SJSA1 (cell line): ENCODE data around the gene WRAP73. TPM values are rescaled to one million over a fixed set of nuclear protein-coding genes. Genes with fewer than 3 reads are reported as not detected.

Experiments used
- DNase-seq, 2 experiments: peaks; one replicate each; pipeline ENCODE4 v3.0.0-alpha.2; 2015 to 2020; ENCODE audit warnings: low spot score in 2 of 2, low read depth in 1 of 2
- H3K27ac ChIP-seq: fragments of 250-450 bp; sonication (Bioruptor Pico); 2 replicates; pipeline ENCODE4 v1.5.1; 2020; ENCODE audit warnings: mild to moderate bottlenecking, moderate library complexity
- H3K27me3 ChIP-seq: fragments of 250-450 bp; sonication (Bioruptor Pico); replicated peaks from 2 replicates; pipeline ENCODE4 v1.5.1; 2020; ENCODE audit warnings: mild to moderate bottlenecking, moderate library complexity
- H3K36me3 ChIP-seq: fragments of 250-450 bp; sonication (Bioruptor Pico); 2 replicates; pipeline ENCODE4 v1.5.1; 2020; ENCODE audit warnings: mild to moderate bottlenecking
- H3K4me1 ChIP-seq: fragments of 250-450 bp; sonication (Bioruptor Pico); replicated peaks from 2 replicates; pipeline ENCODE4 v1.6.1; 2021; ENCODE audit warnings: mild to moderate bottlenecking
- H3K4me3 ChIP-seq: fragments of 250-450 bp; sonication (Bioruptor Pico); 2 replicates; pipeline ENCODE4 v1.5.1; 2020; ENCODE audit warnings: mild to moderate bottlenecking
- H3K9me3 ChIP-seq: fragments of 250-450 bp; sonication (Bioruptor Pico); replicated peaks from 2 replicates; pipeline ENCODE4 v1.5.1; 2020; ENCODE audit warnings: mild to moderate bottlenecking
- total RNA-seq: library from RNA; depleted of rRNA; stranded (reverse); fragments of >200 nt; shearing (Covaris generic); gene quantifications from 2 replicates; pipeline ENCODE4 v1.2.3, GENCODE V29; 2014

The WRAP73 gene
- total RNA-seq, 1 experiment from 2014 or later, result 23.7 TPM

DNA sequence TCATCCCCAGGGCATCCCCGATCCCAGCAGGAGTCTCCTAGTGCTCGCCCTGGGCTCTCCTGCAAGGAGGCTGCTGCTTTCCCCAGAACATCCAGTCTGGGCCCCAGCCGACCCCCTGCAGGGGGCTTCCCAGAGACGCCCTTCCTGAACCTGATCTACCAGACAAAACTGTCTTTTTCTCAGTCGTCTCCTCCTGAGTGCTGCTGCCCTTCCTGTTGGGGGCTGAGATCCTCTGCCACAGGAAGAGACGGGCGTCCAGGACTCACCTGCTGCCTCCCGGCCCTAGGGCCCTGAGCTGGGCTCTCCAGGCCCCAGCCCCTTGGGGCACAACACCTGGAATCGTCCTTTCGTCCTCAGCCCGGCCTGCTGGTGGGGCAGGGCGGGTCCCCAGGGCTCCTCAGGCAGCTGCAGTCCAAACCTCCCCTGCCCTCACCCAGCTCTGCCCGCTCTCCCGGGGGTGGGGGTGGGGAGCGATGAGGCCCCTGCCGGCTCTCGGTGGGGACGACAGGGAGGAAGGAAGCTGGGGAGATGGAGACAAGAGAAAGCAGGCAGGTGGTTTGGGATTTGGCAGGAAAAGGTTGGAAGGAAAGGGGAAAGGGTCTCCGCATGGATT is 39.3 kb upstream of the WRAP73 start:
- H3K4me3 ChIP-seq, result no peak overlapping the region
- H3K27me3 ChIP-seq, result no peaks in the 10 kb centered on the region
- H3K36me3 ChIP-seq, result no peaks in the 10 kb centered on the region
- H3K4me1 ChIP-seq, result no peaks in the 10 kb centered on the region
- H3K9me3 ChIP-seq, result no peaks in the 10 kb centered on the region
- no peak overlapping the region for H3K27ac ChIP-seq
- DNase-seq, result no peak

DNA sequence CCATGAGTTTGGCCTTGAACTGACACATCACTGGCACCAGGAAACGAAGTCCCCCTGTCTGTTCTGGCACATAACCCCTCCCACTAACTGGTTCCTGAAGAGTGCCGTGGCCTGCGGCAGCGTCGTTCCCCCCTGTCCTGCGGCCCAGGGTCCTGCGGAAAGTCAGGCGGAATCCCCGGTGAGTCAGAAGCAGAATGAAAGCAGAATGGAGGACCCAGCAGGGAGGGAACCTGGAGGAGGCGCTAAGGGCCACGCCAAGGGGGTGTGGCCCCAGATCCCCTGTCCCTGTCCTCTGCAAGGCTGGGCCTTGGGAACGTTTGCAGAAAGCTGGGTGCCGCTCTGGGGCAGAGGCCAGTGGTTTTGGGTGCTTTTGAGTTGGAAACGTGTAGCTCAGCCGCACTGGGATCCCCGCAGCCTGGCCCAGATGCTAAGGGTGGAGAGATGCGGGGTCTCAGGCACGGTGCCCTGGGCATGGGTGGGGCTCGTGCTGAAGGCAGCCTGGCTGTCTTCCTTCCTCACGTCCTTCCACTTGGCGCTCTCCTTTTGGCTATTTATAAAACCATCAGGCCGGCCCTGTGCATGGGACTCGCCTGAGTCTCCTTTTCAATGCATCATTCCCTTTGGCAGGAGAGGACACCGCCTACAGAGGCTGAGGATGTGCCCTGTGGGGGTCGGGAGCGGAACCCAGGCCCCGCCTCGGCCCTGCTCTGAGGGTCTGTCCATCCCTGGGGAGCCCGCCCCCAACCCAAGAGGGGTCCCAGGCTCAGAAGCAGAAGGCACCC is 38.6 kb upstream of the WRAP73 start:
- Histone ChIP-seq H3K4me1 (no peaks in the 10 kb centered on the region), H3K27me3 (no peaks in the 10 kb centered on the region), H3K4me3 (no peak overlapping the region), H3K27ac (no peak overlapping the region), H3K36me3 (no peaks in the 10 kb centered on the region), H3K9me3 (no peaks in the 10 kb centered on the region)
- no peak for DNase-seq

DNA sequence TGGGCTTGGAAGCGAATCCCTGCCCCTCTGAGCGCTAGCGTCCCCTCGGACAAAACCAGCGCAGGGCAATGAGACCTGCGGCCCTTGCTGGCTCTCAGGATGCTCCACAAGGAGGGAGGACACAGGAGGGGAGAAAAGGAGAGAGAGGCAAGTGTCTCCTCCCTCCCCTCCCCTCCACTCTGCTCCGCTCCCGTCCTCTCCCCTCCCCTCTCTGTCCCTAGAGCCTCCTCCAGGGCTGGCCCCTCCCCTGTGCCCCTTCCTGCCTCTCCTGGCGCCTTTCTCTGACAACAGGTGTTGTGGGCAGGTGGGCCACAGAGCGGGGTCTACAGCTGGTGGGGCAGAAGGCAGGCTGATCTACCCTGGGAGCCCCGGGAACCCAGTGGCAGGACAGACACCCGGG is 37.6 kb upstream of the WRAP73 start:
- H3K36me3 ChIP-seq, result no peaks in the 10 kb centered on the region
- H3K27me3 ChIP-seq, result no peaks in the 10 kb centered on the region
- H3K9me3 ChIP-seq, result no peaks in the 10 kb centered on the region
- no peak for DNase-seq
- no peaks in the 10 kb centered on the region for H3K4me1 ChIP-seq
- H3K27ac ChIP-seq, result no peak overlapping the region
- H3K4me3 ChIP-seq, result no peak overlapping the region

GRCh38 chr1:3685906-3686305 is 36.0 kb upstream of the WRAP73 start:
- H3K36me3 ChIP-seq, result no peaks in the 10 kb centered on the region
- no peak overlapping the region for H3K4me3 ChIP-seq
- no peaks in the 10 kb centered on the region for H3K4me1 ChIP-seq
- no peak for DNase-seq
- no peak overlapping the region for H3K27ac ChIP-seq
- no peaks in the 10 kb centered on the region for H3K9me3 ChIP-seq
- H3K27me3 ChIP-seq, result no peaks in the 10 kb centered on the region

DNA sequence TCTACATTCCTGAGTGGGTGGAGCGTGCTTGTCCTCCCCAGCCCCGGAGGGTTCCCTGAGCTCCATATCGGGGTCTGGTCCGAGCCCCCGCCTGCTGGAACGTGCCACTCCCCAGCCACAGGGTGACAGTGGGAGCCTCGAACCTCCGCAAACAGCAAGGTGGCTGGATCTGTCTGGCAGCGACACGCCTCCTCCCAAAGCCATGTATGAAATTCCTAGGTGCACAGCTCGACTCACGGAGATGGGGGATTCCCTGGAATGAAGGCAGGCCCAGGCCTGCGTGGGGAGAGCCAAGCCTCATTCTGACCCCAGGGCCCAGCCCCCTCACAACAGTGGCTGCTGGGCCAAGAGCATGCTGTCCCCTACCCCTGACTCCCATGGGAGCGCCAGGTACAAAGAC is 35.3 kb upstream of the WRAP73 start:
- Histone ChIP-seq H3K4me3 (no peak overlapping the region), H3K4me1 (no peaks in the 10 kb centered on the region), H3K27ac (no peak overlapping the region), H3K36me3 (no peaks in the 10 kb centered on the region), H3K27me3 (no peaks in the 10 kb centered on the region), H3K9me3 (no peaks in the 10 kb centered on the region)
- no peak for DNase-seq

DNA sequence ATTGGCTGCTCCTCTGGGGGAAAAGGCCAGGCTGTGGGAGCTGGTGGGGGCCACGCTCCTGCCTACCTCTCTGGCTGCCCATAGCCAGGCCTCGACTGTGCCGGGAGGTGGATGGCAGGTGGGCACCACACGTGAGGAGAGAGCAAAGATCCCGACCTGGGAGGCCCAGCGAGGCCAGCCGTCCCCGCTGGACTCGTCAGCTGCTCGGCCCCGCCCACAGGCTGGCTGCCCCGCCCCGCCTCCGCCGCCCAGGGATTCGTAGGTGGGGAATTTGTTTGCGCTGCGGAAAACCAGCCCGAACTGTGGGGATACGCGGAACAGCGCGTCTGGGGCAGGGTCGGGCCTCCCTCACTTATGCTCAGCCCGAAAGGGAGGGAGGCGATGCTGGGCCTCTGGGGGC is 34.1 kb upstream of the WRAP73 start:
- Histone ChIP-seq H3K36me3 (no peaks in the 10 kb centered on the region), H3K27ac (no peak overlapping the region), H3K4me1 (no peaks in the 10 kb centered on the region), H3K4me3 (no peak overlapping the region), H3K27me3 (no peaks in the 10 kb centered on the region), H3K9me3 (no peaks in the 10 kb centered on the region)
- DNase-seq, result no peak

GRCh38 chr1:3683197-3683596 is 33.3 kb upstream of the WRAP73 start:
- Histone ChIP-seq H3K4me1 (no peaks in the 10 kb centered on the region), H3K4me3 (no peak overlapping the region), H3K9me3 (no peaks in the 10 kb centered on the region), H3K27me3 (no peaks in the 10 kb centered on the region), H3K27ac (no peak overlapping the region), H3K36me3 (no peaks in the 10 kb centered on the region)
- DNase-seq, result no peak

- Histone ChIP-seq H3K27me3 (no peaks in the 10 kb centered on the region), H3K9me3 (no peaks in the 10 kb centered on the region), H3K4me3 (no peak overlapping the region), H3K27ac (no peak overlapping the region), H3K4me1 (no peaks in the 10 kb centered on the region), H3K36me3 (no peaks in the 10 kb centered on the region)
- DNase-seq, result no peak
Measured at GRCh38 chr1:3681898-3682806, 32.2 kb upstream of the WRAP73 start.

GRCh38 chr1:3681231-3681897 is 31.5 kb upstream of the WRAP73 start:
- no peak for DNase-seq
- Histone ChIP-seq H3K4me1 (no peaks in the 10 kb centered on the region), H3K27ac (no peak overlapping the region), H3K36me3 (no peaks in the 10 kb centered on the region), H3K27me3 (no peaks in the 10 kb centered on the region), H3K9me3 (no peaks in the 10 kb centered on the region), H3K4me3 (no peak overlapping the region)

GRCh38 chr1:3680488-3681230 is 30.8 kb upstream of the WRAP73 start:
- Histone ChIP-seq H3K36me3 (no peaks in the 10 kb centered on the region), H3K9me3 (no peaks in the 10 kb centered on the region), H3K4me3 (no peak overlapping the region), H3K27ac (no peak overlapping the region), H3K27me3 (no peaks in the 10 kb centered on the region), H3K4me1 (no peaks in the 10 kb centered on the region)
- DNase-seq, result no peak

DNA sequence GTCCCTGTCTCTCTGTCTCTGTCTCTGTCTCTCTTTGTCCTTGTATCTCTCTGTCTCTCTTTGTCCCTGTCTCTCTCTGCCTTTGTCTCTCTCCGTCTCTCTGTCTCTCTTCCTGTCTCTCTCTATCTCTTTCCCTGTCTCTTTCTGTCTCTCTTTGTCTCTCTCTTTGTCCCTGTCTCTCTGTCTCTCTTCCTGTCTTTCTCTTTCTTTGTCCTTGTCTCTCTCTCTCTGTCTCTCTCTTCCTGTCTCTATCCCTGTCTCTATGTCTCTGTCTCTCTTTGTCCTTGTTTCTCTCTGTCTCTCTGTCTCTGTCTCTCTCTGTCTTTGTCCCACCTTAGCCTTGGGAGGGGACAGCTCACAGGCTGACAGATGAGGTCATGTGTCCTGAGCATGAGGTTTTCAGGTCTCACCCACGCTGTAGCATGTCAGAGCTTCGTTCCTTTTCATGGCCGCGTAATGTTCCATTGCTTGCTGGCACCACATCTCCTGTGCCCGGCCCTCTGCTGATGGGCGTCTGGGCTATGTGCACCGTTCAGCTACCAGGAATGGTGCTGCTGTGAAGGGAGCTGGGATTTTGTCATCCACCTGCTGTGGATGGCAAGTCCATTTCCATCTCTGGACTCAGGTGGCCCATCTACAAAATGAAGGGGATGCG is 30.0 kb upstream of the WRAP73 start:
- no peak overlapping the region for H3K27ac ChIP-seq

GRCh38 chr1:3679098-3679555 is 29.2 kb upstream of the WRAP73 start:
- no peaks in the 10 kb centered on the region for H3K4me1 ChIP-seq
- no peak overlapping the region for H3K4me3 ChIP-seq
- H3K36me3 ChIP-seq, result no peaks in the 10 kb centered on the region
- H3K27me3 ChIP-seq, result no peaks in the 10 kb centered on the region
- H3K27ac ChIP-seq, result no peak overlapping the region
- DNase-seq, result no peak
- H3K9me3 ChIP-seq, result no peaks in the 10 kb centered on the region

More for the DNA sequence above, 30.0 kb upstream of the WRAP73 start:
- no peak for DNase-seq
- no peaks in the 10 kb centered on the region for H3K36me3 ChIP-seq
- no peaks in the 10 kb centered on the region for H3K9me3 ChIP-seq
- no peaks in the 10 kb centered on the region for H3K27me3 ChIP-seq
- no peak overlapping the region for H3K4me3 ChIP-seq
- H3K4me1 ChIP-seq, result no peaks in the 10 kb centered on the region
